Measurements from ENCODE around the gene DMBX1. TPM values are rescaled to one million over a fixed set of nuclear protein-coding genes. Genes with fewer than 3 reads are reported as not detected.

The DMBX1 gene
- total and polyA plus RNA-seq, 9 of the 15 experiments (the other 6 are each of a cell fraction or from before 2014, with no cell fraction given) = 0.25 to 4.3 (median 1.0) TPM

- TF ChIP-seq, protein P1, sequence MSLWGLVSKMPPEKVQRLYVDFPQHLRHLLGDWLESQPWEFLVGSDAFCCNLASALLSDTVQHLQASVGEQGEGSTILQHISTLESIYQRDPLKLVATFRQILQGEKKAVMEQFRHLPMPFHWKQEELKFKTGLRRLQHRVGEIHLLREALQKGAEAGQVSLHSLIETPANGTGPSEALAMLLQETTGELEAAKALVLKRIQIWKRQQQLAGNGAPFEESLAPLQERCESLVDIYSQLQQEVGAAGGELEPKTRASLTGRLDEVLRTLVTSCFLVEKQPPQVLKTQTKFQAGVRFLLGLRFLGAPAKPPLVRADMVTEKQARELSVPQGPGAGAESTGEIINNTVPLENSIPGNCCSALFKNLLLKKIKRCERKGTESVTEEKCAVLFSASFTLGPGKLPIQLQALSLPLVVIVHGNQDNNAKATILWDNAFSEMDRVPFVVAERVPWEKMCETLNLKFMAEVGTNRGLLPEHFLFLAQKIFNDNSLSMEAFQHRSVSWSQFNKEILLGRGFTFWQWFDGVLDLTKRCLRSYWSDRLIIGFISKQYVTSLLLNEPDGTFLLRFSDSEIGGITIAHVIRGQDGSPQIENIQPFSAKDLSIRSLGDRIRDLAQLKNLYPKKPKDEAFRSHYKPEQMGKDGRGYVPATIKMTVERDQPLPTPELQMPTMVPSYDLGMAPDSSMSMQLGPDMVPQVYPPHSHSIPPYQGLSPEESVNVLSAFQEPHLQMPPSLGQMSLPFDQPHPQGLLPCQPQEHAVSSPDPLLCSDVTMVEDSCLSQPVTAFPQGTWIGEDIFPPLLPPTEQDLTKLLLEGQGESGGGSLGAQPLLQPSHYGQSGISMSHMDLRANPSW (CRISPR knock-in tag; IDR thresholded peaks at IDR 0.05) = no peak
- TF ChIP-seq SAFB (IDR thresholded peaks at IDR 0.05; ENCODE audit: borderline replicate concordance, low read depth, low read length) = no peak
- TF ChIP-seq, protein P2, sequence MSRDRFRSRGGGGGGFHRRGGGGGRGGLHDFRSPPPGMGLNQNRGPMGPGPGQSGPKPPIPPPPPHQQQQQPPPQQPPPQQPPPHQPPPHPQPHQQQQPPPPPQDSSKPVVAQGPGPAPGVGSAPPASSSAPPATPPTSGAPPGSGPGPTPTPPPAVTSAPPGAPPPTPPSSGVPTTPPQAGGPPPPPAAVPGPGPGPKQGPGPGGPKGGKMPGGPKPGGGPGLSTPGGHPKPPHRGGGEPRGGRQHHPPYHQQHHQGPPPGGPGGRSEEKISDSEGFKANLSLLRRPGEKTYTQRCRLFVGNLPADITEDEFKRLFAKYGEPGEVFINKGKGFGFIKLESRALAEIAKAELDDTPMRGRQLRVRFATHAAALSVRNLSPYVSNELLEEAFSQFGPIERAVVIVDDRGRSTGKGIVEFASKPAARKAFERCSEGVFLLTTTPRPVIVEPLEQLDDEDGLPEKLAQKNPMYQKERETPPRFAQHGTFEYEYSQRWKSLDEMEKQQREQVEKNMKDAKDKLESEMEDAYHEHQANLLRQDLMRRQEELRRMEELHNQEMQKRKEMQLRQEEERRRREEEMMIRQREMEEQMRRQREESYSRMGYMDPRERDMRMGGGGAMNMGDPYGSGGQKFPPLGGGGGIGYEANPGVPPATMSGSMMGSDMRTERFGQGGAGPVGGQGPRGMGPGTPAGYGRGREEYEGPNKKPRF (IDR thresholded peaks at IDR 0.05; ENCODE audit: low read depth, low read length) = no peak
- TF ChIP-seq FOXA1 (IDR thresholded peaks at IDR 0.05; ENCODE audit: borderline replicate concordance) = no peak
- no peak for TF ChIP-seq MCM2 (IDR thresholded peaks at IDR 0.05; ENCODE audit: low read depth)
- no peak for TF ChIP-seq ATF1 (CRISPR knock-in tag; IDR thresholded peaks at IDR 0.05)
- TF ChIP-seq ATF1 (tag; IDR thresholded peaks at IDR 0.05) = no peak
- TF ChIP-seq NR2C2 (CRISPR knock-in tag; IDR thresholded peaks at IDR 0.05) = no peak
- TF ChIP-seq NR2C2 (tag; IDR thresholded peaks at IDR 0.05) = no peak
- no peak for TF ChIP-seq SMC3 (conservative IDR thresholded peaks at IDR 0.05; ENCODE audit: insufficient read depth, low read depth, low read length)
- TF ChIP-seq TAF7 (tag; IDR thresholded peaks at IDR 0.05) = no peak
- no peak for TF ChIP-seq ZNF24 (IDR thresholded peaks at IDR 0.05)
- peak in 1 of 2 experiments; percentile 60; a peak in 1 of 4 replicates for TF ChIP-seq MLLT1 (IDR thresholded peaks at IDR 0.05)
- TF ChIP-seq RAD21 (CRISPR knock-in tag; conservative IDR thresholded peaks at IDR 0.05 in 1 of 2, IDR thresholded peaks at IDR 0.05 in 1 of 2) = peak in 1 of 2 experiments; percentile 29; a peak in 2 of 4 replicates
- no peak for TF ChIP-seq EZH2 (IDR thresholded peaks at IDR 0.05; ENCODE audit: borderline replicate concordance, low read depth, low read length)
- TF ChIP-seq, protein P3, sequence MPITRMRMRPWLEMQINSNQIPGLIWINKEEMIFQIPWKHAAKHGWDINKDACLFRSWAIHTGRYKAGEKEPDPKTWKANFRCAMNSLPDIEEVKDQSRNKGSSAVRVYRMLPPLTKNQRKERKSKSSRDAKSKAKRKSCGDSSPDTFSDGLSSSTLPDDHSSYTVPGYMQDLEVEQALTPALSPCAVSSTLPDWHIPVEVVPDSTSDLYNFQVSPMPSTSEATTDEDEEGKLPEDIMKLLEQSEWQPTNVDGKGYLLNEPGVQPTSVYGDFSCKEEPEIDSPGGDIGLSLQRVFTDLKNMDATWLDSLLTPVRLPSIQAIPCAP (CRISPR knock-in tag; IDR thresholded peaks at IDR 0.05; ENCODE audit: borderline replicate concordance) = no peak
These were observed 41.3 kb downstream of the DMBX1 start (continued) for GRCh38 chr1:46530791-46531409.
